Osteoblast (primary cell): Measurements from ENCODE around the gene SPR. TPM values are rescaled to one million over a fixed set of nuclear protein-coding genes. Genes with fewer than 3 reads are reported as not detected.

Experiments
- DNase-seq: peaks from one replicate; pipeline ENCODE4 v3.0.0; 2011; ENCODE audit warnings: low spot score, mixed read lengths; ENCODE audit not compliant: insufficient read length; ENCODE audit errors: missing footprints
- H2AFZ ChIP-seq: 2 replicates; pipeline ENCODE4 v1.6.0; 2011; ENCODE audit warnings: mild to moderate bottlenecking, low read length
- H3K27ac ChIP-seq: 2 replicates; pipeline ENCODE4 v1.5.1; 2011; ENCODE audit warnings: mild to moderate bottlenecking, low read depth, low read length, moderate library complexity
- H3K27me3 ChIP-seq: 2 replicates; pipeline ENCODE4 v1.6.0; 2012; ENCODE audit warnings: mild to moderate bottlenecking, control low read depth, inconsistent platforms, low read length, moderate library complexity; ENCODE audit not compliant: insufficient read depth
- H3K36me3 ChIP-seq: 2 replicates; pipeline ENCODE4 v1.5.1; 2011; ENCODE audit warnings: mild to moderate bottlenecking, low read length, control low read depth, moderate library complexity; ENCODE audit not compliant: insufficient read depth
- H3K4me1 ChIP-seq: 2 replicates; pipeline ENCODE4 v1.5.1; 2011; ENCODE audit warnings: mild to moderate bottlenecking, low read length, control low read depth, moderate library complexity; ENCODE audit not compliant: insufficient read depth
- H3K4me2 ChIP-seq: 2 replicates; pipeline ENCODE4 v1.6.0; 2011; ENCODE audit warnings: mild to moderate bottlenecking, low read length; ENCODE audit not compliant: insufficient read depth
- H3K4me3 ChIP-seq: fragments of 200-600 bp; sonication (generic); 3 replicates; pipeline ENCODE4 v1.5.1; 2012; ENCODE audit warnings: mild to moderate bottlenecking, low read length, inconsistent platforms; ENCODE audit not compliant: insufficient read depth
- H3K79me2 ChIP-seq: 2 replicates; pipeline ENCODE4 v1.6.0; 2012; ENCODE audit warnings: mild to moderate bottlenecking, low read length, control low read depth, inconsistent platforms; ENCODE audit not compliant: insufficient read depth
- H3K9me3 ChIP-seq: 2 replicates; pipeline ENCODE4 v1.5.1; 2011; ENCODE audit warnings: low read depth, low read length, control low read depth
- H4K20me1 ChIP-seq: 2 replicates; pipeline ENCODE4 v1.6.0; 2012; ENCODE audit warnings: mild to moderate bottlenecking, low read length, control low read depth; ENCODE audit not compliant: insufficient read depth
- total RNA-seq: library from RNA; depleted of rRNA; stranded (reverse); fragments of >200 nt; gene quantifications from 2 replicates; pipeline ENCODE4 v1.2.3, GENCODE V29; 2012
- TF ChIP-seq, protein P1 (sequence below): IDR thresholded peaks from 2 replicates; pipeline ENCODE4 v1.5.1; 2011; ENCODE audit warnings: mild to moderate bottlenecking, low read depth, low read length, moderate library complexity; ENCODE audit errors: extremely low read depth

Gene SPR
- total RNA-seq, 1 donor = 17.0 TPM

DNA sequence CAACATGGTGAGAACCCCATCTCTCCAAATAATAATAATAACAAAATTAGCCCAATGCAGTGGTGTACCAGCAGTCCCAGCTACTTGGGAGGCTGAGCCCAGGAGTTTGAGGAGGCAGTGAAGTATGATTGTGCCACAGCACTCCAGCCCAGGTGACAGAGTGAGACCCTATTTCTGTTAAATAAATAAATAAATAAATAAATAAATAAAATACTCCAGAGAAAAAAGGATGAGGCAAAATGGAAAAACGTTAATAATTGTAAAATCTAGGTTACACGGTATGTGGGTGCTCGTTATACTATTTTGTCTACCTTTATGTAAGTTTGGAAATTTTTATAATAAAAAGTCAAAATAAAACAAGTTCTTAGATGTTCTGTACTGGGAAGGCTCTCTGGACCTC lies 21.5 kb downstream of the SPR start:
- no peak overlapping the region for H3K4me2 ChIP-seq
- peaks cover 93% of the 10 kb centered on the region for H3K27me3 ChIP-seq

DNA sequence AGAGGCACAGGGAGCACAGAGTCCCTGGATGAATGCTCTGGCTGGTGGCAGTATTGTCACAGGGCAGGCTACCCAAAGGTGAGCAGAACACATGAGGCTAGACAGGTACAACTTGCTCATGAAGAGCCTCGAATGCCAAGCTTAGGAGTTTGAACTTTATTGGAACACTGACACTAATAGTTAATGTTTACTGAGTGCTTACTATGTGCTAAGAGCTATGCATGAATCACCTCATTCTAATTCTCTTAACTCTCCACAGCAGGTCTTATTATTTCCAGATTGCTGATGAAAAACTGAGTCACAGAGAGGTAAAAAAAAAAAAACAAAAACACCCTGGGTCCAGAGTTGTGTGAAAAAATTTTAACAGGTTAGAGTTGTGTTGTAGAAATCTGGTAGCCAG lies 24.0 kb downstream of the SPR start:
- TF ChIP-seq, protein P1, sequence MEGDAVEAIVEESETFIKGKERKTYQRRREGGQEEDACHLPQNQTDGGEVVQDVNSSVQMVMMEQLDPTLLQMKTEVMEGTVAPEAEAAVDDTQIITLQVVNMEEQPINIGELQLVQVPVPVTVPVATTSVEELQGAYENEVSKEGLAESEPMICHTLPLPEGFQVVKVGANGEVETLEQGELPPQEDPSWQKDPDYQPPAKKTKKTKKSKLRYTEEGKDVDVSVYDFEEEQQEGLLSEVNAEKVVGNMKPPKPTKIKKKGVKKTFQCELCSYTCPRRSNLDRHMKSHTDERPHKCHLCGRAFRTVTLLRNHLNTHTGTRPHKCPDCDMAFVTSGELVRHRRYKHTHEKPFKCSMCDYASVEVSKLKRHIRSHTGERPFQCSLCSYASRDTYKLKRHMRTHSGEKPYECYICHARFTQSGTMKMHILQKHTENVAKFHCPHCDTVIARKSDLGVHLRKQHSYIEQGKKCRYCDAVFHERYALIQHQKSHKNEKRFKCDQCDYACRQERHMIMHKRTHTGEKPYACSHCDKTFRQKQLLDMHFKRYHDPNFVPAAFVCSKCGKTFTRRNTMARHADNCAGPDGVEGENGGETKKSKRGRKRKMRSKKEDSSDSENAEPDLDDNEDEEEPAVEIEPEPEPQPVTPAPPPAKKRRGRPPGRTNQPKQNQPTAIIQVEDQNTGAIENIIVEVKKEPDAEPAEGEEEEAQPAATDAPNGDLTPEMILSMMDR = no peak
- no peaks in the 10 kb centered on the region for H3K79me2 ChIP-seq
- no peak for DNase-seq
- H3K4me3 ChIP-seq = no peak overlapping the region
- peaks cover 97% of the 10 kb centered on the region for H3K27me3 ChIP-seq
- no peak overlapping the region for H2AFZ ChIP-seq
- H3K4me1 ChIP-seq = no peaks in the 10 kb centered on the region
- H3K9me3 ChIP-seq = no peaks in the 10 kb centered on the region
- H3K27ac ChIP-seq = no peak overlapping the region
- no peaks in the 10 kb centered on the region for H3K36me3 ChIP-seq
- H3K4me2 ChIP-seq = no peak overlapping the region
- peaks cover 2% of the 10 kb centered on the region for H4K20me1 ChIP-seq

More for the DNA sequence above, 21.5 kb downstream of the SPR start:
- Histone ChIP-seq H3K27ac (no peak overlapping the region), H2AFZ (no peak overlapping the region), H3K9me3 (no peaks in the 10 kb centered on the region), H3K4me3 (no peak overlapping the region), H3K79me2 (no peaks in the 10 kb centered on the region), H4K20me1 (peaks cover 2% of the 10 kb centered on the region), H3K4me1 (no peaks in the 10 kb centered on the region), H3K36me3 (no peaks in the 10 kb centered on the region)
- TF ChIP-seq, protein P1 = no peak
- no peak for DNase-seq

DNA sequence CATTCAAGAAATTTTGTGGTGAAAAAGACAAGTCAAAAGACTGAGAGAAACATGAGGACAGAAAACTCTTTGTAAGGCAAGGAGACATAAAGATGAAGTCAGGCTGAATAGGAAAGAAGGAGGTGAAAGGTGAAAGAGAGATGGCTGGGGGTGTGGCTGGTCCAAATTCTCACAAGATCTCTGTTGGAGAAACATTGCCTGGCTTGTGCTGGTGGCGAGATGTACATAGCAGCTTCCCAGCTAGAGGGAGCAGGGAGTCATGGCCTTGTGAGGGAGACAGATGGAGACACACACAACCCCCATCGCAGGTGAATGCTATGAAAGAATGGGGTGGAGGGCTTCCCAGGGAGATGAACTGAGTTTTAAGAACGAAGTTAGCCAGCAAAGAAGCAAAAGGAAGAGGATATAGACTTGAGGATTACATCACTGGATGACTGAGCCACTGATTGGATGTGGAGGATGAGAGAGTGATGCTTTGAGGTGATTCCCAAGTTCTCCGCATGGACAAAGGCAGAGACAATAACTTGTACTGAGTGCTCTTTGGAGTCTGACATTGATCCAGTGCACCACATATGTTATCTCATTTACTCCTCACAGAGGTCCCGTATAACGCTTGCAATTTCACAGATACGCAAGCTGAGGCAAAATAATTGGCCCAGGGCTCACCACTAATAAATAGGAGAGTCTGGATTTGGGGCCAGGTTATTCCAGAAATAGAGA lies 26.4 kb downstream of the SPR start:
- Histone ChIP-seq H3K4me3 (no peak overlapping the region), H3K27ac (no peak overlapping the region), H3K36me3 (no peaks in the 10 kb centered on the region), H3K79me2 (no peaks in the 10 kb centered on the region), H3K4me1 (no peaks in the 10 kb centered on the region), H3K9me3 (no peaks in the 10 kb centered on the region), H4K20me1 (peaks cover 2% of the 10 kb centered on the region), H3K27me3 (peaks cover 94% of the 10 kb centered on the region), H3K4me2 (no peak overlapping the region), H2AFZ (no peak overlapping the region)
- DNase-seq = peak; percentile 81
- TF ChIP-seq, protein P1 = no peak

DNA sequence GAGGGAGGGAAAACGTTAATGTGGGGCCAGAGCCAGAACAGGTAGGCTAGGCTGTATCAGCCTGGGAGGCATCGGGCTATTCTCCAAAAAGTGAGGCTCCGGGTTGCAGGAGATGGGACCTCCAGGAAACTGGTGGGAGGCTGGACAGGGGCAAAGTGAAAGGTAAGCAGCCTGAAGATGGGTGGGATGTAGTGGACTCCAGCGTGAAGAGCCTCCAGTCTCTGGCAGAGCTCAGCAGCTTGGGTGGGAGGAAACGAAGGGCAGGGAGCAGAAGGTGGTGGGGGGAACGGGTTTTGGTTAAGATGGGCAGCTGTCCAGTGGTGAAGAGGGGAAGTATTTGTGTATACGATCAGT lies 27.0 kb downstream of the SPR start:
- H3K4me3 ChIP-seq = no peak overlapping the region
- no peaks in the 10 kb centered on the region for H3K9me3 ChIP-seq
- no peak overlapping the region for H3K27ac ChIP-seq
- peaks cover 2% of the 10 kb centered on the region for H4K20me1 ChIP-seq
- no peak overlapping the region for H2AFZ ChIP-seq
- peak; percentile 52 for DNase-seq
- no peak overlapping the region for H3K4me2 ChIP-seq
- H3K79me2 ChIP-seq = no peaks in the 10 kb centered on the region
- H3K4me1 ChIP-seq = no peaks in the 10 kb centered on the region
- peaks cover 94% of the 10 kb centered on the region for H3K27me3 ChIP-seq
- no peaks in the 10 kb centered on the region for H3K36me3 ChIP-seq
- TF ChIP-seq, protein P1 = no peak
